Occipital lobe (tissue), 2 donors: ENCODE measurements around the gene TBC1D1. TPM values are rescaled to one million over a fixed set of nuclear protein-coding genes. Genes with fewer than 3 reads are reported as not detected.
A peak's percentile ranks its signal among the peaks of the same experiment; 100 is the strongest.

Experiments
- DNase-seq: peaks from one replicate; lab custom pipeline; 2025; lab: John Stamatoyannopoulos, UW
- total RNA-seq: library from RNA; depleted of rRNA; stranded (reverse); fragments of >200 nt; gene quantifications from one replicate; pipeline ENCODE4 v1.2.3, GENCODE V29; 2014

TBC1D1 gene
- total RNA-seq, 1 donor from 2014 or later, result 57.2 TPM

- DNase-seq, result no peak
Measured at GRCh38 chr4:38162240-38162784, 271.4 kb downstream of the TBC1D1 start.

- DNase-seq, result no peak
Measured at GRCh38 chr4:38163216-38164006, 272.5 kb downstream of the TBC1D1 start.

GRCh38 chr4:38164346-38164745, 273.5 kb downstream of the TBC1D1 start:
- no peak for DNase-seq

- DNase-seq, result no peak
Measured at GRCh38 chr4:38166082-38166481, 275.2 kb downstream of the TBC1D1 start.

GRCh38 chr4:38166768-38167167, 275.9 kb downstream of the TBC1D1 start:
- DNase-seq, result peak; percentile 6

GRCh38 chr4:38167973-38168372, 277.1 kb downstream of the TBC1D1 start:
- DNase-seq, result no peak

GRCh38 chr4:38169524-38169923, 278.6 kb downstream of the TBC1D1 start:
- no peak for DNase-seq

- DNase-seq, result no peak
Measured at GRCh38 chr4:38170338-38171169, 279.7 kb downstream of the TBC1D1 start.

GRCh38 chr4:38172078-38172477, 281.2 kb downstream of the TBC1D1 start:
- no peak for DNase-seq

GRCh38 chr4:38173935-38174518, 283.1 kb downstream of the TBC1D1 start:
- no peak for DNase-seq

- DNase-seq, result no peak
Measured at GRCh38 chr4:38174801-38175200, 283.9 kb downstream of the TBC1D1 start.

GRCh38 chr4:38176165-38176564, 285.3 kb downstream of the TBC1D1 start:
- DNase-seq, result no peak

- DNase-seq, result no peak
Measured at GRCh38 chr4:38177035-38177546, 286.2 kb downstream of the TBC1D1 start.

- DNase-seq, result no peak
Measured at GRCh38 chr4:38177641-38178391, 286.9 kb downstream of the TBC1D1 start.

GRCh38 chr4:38178392-38178995, 287.6 kb downstream of the TBC1D1 start:
- no peak for DNase-seq

- DNase-seq, result peak; percentile 44
Measured at GRCh38 chr4:38179690-38180377, 288.9 kb downstream of the TBC1D1 start.

- no peak for DNase-seq
Measured at GRCh38 chr4:38180456-38180855, 289.6 kb downstream of the TBC1D1 start.

GRCh38 chr4:38181286-38181685, 290.4 kb downstream of the TBC1D1 start:
- DNase-seq, result no peak

- no peak for DNase-seq
Measured at GRCh38 chr4:38182334-38182998, 291.6 kb downstream of the TBC1D1 start.
